Astrocyte of the cerebellum (primary cell): Measurements from ENCODE around the gene GNRH2.

Experiments
- DNase-seq: peaks from one replicate; pipeline ENCODE4 v3.0.0-alpha.2; 2011; ENCODE audit warnings: low read depth
- H3K4me3 ChIP-seq: 2 replicates; pipeline ENCODE4 v1.5.1; 2011; ENCODE audit warnings: mild to moderate bottlenecking, low read depth, low read length, moderate library complexity
- in situ Hi-C: cut with HindIII; loops from 2 replicates; pipeline ENCODE4 v1.10.0; 2017; ENCODE audit warnings: low sequenced_read_pairs
- TF ChIP-seq, protein P1 (sequence below): IDR thresholded peaks from 2 replicates; pipeline ENCODE4 v1.5.1; 2012; ENCODE audit warnings: low read length, low read depth, moderate library complexity, mild to moderate bottlenecking; ENCODE audit errors: missing control alignments

The GNRH2 gene

DNA sequence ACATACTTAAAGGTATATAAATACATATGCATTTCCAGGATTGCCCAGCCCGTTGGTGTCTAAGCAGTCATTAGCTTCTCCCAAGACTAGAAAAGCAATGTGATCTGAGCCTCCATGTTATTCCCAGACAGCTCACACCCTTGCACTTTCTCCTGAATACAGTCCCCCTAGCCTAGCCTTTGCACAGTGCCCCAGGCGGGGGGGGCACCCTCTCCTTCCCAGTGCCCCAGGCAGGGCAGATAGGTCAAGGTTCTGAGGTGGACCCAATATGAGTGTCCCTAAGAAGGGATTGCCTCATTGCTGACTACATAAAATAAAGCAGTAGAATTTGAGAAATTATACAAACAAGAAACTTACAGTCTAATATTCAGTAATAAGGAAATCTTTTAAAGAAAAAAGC is 15.4 kb upstream of the GNRH2 start:
- TF ChIP-seq, protein P1, sequence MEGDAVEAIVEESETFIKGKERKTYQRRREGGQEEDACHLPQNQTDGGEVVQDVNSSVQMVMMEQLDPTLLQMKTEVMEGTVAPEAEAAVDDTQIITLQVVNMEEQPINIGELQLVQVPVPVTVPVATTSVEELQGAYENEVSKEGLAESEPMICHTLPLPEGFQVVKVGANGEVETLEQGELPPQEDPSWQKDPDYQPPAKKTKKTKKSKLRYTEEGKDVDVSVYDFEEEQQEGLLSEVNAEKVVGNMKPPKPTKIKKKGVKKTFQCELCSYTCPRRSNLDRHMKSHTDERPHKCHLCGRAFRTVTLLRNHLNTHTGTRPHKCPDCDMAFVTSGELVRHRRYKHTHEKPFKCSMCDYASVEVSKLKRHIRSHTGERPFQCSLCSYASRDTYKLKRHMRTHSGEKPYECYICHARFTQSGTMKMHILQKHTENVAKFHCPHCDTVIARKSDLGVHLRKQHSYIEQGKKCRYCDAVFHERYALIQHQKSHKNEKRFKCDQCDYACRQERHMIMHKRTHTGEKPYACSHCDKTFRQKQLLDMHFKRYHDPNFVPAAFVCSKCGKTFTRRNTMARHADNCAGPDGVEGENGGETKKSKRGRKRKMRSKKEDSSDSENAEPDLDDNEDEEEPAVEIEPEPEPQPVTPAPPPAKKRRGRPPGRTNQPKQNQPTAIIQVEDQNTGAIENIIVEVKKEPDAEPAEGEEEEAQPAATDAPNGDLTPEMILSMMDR, result no peak
- H3K4me3 ChIP-seq, result no peak overlapping the region
- in situ Hi-C loops, result no loop called here
- no peak for DNase-seq

DNA sequence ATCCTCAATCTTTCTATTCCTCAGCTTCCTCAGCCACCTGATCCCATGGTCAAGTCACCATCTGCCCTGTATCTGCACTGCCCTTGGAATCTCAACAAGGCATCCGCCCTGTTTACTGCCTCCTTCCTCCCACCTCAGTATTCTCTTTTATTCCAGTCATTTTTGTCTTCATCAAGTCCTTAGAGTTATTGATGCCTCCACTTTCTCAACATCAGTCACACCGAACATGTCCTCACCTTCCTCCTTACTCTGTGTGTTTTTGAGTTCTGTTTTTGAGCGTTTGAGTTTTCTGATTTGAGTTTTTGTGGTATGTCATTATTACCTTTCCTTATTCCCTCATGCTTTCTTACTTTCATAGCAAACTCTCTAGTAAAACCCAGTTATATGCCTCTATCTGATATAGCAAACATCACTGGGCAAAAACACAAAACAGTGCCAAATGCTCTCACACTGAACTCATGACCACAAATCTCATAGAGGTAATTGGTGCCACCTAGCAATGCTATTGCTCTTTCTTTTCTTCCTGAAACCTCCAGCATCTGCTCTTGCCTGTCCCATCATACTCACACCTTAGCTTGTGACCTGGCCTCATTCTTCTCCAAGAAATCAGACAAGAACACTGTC is 11.8 kb upstream of the GNRH2 start:
- no peak overlapping the region for H3K4me3 ChIP-seq
- TF ChIP-seq, protein P1, result no peak
- DNase-seq, result no peak
- in situ Hi-C loops, result no loop called here

DNA sequence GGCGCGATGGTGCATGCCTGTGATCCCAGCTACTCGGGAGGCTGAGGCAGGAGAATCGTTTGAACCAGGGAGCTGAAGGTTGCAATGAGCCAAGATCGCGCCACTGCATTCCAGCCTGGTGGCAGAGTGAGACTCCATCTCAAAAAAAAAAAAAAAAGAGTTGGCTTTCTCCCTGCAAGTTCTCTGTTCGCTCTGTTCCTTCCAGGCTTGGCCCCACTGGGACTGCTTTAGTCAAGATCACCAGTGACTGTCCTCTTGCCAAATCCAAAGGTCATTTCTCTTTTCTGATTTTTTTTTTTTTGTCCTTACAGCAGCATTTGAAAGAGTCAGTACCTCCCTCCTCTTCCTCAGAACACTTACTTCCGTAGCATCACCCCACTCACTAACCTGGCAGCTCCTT is 10.8 kb upstream of the GNRH2 start:
- in situ Hi-C loops, result no loop called here
- no peak overlapping the region for H3K4me3 ChIP-seq
- no peak for DNase-seq
- TF ChIP-seq, protein P1, result no peak

DNA sequence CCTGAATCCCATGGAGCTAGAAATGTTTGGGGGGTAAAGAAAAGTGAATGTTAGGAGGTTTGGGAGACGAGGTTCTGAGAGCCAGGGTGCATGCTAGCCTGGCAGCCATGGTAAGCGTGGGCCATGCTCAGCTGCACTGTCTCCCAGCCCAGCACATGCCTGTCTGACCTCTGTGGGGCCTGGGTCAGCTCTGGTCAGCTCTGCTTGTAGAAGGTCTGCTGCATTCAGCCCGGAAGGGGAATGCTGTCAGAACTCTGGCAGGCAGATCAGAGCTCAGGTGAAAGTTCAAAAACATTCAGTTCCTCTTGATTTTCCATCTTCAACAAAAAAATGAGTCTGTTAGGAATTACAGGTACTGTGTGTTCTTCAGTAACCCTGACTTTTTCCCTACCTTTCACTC is 5.8 kb upstream of the GNRH2 start:
- TF ChIP-seq, protein P1, result no peak
- DNase-seq, result no peak
- H3K4me3 ChIP-seq, result no peak overlapping the region
- in situ Hi-C loops, result no loop called here

DNA sequence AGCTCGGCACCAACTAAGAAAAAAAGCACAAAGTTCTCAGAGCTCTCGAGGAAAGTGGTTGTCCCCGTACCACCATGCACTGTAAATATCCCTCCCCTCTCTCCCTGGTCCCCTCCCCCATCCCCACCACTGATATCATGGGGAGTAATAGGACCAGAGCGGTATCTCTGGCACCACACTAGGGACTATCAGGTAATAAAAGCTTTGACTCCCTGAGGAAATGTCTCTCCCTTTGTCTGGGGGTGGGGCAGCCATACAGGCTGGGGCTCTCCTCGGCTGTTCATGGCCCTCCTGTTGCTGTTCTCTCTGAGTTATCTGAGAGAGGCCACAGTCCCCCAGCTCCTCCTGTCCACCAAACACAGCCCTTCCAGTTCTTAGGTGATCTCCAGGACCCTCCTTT is 5.0 kb upstream of the GNRH2 start:
- H3K4me3 ChIP-seq, result no peak overlapping the region
- in situ Hi-C loops, result no loop called here
- TF ChIP-seq, protein P1, result no peak
- DNase-seq, result no peak

DNA sequence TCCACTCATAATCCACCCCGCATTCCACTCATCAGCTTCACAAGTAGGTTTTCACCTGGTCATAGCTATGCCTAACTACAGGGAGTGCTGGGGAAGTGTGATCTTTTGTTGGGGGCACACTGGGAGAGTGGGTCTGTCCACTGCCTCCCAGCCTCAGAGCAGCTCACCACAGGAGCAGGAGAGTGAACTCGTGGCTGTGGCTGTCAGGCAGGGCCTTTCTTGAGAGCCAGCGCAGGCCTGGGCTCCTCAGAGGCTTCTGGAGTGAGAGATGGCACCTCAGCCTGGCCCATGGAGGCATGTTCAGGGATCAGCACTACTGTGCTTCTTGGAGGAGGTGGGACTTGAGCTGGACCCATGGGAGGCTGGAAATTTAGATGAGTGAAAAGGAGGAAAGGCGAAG is 4.0 kb upstream of the GNRH2 start:
- in situ Hi-C loops, result no loop called here
- no peak overlapping the region for H3K4me3 ChIP-seq
- no peak for DNase-seq
- TF ChIP-seq, protein P1, result no peak
